Renal pelvis (tissue), 4 donors: Measurements from ENCODE around the gene MADD. TPM values are rescaled to one million over a fixed set of nuclear protein-coding genes. Genes with fewer than 3 reads are reported as not detected.

Experiments used
- DNase-seq: peaks from one replicate; pipeline ENCODE4 v3.0.0-alpha.2; 2013
- polyA plus RNA-seq, 3 donors: library from polyadenylated mRNA; unstranded; fragments of 120-200 nt; gene quantifications; one replicate each; pipeline ENCODE4 v1.2.1, GENCODE V29; 2013; ENCODE audit not compliant: insufficient read length in 3 of 3

The MADD gene
- polyA plus RNA-seq, 3 donors, result 46.6 to 57.8 (median 54.0) TPM

DNA sequence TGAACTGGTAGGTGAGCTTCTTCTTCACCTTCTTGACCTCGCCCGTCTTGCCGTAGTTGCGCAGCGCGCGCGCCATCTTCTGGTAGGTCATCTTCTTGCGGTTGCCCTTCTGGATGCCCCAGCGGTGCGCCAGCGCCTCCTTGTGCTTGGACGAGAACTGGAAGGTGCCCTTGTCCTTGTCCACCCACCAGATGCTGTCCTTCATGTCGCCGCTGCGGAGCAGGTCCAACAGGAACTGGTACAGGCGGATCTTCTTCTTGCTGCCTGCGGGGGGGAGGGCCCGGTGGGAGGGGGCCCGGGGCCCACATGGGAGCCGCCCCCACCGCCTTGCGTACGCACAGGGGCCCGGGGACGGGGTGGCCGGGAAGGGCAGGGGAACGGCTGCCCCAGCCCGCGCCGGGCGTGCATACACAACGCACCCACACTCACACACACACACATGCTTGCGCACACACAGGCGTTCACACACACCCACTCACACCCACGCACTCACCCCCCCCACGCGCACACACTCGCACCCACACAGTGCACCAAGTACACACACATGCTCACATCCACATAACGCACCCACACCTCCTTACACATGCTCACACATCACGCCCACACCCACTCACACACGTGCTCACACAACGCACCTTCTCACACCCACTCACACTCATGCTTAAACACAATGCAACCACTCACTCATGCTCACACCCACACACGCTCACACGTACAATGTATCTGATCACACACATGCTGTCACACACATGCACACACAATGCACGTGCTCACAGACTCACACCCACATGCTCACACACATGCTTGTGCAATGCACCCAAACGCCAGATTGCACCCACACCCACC is 85.6 kb downstream of the MADD start:
- peak; percentile 90 for DNase-seq

DNA sequence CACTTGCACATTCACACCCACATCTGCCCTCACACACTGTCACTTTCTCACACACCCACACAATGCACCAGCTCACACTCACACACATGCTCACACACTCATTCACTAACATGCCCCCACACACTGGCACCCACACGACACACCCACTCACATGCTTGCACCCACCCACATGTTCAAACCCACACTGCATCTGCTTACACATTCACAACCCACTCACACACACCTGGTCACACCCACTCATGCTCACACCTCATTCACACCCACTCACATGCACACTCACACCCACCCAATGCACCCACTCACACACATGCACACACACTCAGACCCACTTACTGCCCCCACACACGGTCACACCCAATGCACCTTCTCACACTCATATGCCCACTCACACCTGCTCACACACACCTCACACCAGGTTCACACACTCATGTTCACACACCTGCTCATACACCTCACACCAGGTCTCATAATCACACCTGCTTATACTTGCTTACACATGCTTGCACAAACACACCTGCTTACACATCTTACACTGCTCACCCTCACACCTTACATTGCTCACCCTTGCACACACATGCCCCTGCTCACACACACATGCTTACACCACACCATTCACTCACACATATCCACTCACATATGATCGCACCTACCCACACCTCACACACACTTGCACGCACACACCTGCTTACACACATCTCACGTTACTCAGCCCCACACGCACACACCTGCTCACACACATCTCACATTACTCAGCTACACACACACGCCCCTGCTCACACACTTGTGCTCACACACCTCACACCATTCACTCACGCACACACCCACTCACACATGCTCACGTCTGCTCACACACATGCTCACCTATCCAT is 86.4 kb downstream of the MADD start:
- no peak for DNase-seq

DNA sequence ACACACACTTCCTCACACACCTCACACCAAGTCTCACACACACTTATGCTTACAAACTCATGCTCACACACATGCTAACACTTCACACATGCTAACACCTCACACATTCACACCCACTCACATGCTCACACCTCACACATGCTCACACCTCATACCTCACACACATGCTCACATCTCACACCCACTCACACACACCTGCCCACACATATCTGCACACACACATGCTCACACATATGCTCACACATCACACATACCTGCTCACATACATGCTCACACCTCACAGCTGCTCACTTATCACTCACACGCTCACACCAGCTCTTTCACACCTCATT is 87.0 kb downstream of the MADD start:
- no peak for DNase-seq

DNA sequence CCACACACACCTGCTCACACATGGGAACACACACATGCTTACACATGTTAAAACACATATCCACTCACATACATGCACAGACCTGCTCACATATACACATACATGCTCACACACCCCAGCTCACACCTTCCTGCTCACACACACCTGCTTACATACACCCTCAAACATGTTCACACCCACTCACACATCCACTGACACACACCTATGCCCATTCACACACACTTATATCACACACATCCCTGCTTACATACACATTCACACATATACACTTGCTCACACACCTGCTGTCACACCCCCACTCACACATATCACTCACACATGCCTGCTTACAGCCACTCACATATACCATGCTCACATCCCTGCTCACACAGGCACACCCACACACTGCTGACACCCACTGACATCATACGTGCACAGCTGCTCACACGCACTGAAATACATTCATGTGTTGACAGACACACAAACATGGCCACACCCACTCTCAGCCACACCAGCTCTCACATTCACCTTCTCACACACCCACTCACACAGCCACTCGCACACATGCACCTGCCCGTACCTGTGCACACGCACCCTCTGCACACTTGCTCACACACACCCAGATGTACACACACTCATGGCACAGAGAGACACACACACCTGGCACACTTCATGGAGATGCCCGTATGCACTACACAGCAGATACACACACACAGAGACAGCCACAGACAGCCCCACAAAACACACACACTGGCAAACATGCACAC is 88.2 kb downstream of the MADD start:
- no peak for DNase-seq

DNA sequence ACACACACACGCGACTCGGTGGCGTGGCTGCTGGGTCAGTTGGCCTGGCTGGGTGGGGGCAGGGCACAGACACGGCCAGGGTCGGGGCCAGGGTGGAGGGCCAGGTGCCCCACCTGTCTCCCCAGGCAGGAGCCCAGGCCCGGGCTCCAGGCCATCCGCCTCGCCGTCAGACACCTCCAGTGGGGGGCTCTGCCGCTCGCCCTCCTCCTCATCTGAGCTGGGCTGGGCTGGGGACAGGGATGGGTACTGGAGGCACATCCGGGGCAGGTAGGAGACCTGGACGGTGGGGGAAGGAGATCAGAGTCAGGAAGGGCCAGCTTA is 88.8 kb downstream of the MADD start:
- DNase-seq, result no peak

DNA sequence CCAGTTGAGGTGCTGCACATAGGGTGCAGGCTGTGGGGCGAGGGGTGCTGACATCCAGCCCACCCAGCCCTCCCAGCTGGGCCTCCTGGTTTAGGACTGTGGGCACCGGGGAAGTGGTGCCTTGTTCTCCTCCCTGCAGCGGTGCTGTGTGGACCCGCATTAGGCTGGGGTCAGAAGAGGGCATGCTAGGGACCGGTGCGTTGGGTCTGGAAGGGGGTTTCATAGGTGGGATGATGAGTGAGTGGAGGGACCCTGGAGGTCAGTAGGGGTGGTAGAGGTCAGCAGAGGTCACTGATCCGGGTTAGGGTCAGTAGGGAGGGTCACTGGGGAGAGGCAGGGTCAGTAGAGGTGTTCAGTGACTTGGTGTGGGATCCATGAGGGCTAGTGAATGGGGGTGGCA is 89.2 kb downstream of the MADD start:
- DNase-seq, result no peak

DNA sequence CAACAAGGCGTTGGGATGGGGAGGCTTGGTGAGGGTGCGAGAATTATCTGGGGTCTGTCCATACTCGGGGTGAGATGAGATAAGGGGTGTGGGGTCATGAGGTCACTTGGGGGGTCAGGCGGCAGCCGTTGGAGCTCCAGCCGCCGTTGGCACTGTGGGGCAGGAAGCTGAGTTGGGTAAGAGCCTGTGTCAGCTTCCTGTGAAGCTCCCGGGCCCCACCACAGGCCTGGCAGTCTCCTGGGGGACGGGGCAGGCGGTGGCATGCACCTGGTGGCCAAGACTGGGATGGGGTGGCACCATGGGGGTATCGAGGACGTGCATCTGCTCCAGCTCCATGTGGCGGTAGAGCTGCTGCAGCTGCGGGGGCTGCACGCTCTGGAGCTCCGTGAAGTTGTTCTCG is 89.7 kb downstream of the MADD start:
- DNase-seq, result no peak

DNA sequence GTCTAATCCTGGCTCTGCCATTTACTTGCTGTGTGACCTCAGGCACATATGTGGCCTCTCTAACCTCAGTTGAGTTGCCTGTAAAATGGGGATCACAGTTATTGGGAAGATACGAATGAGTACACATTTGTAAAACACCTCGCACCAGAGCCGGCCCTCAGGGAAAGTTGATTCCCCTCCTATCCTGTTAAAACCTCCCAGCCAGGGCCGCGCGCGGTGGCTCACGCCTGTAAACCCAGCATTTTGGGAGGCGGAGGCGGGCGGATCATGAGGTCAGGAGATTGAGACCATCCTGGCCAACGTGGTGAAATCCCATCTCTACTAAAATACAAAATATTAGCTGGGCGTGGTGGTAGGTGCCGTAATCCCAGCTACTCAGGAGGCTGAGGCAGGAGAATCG is 90.4 kb downstream of the MADD start:
- no peak for DNase-seq

DNA sequence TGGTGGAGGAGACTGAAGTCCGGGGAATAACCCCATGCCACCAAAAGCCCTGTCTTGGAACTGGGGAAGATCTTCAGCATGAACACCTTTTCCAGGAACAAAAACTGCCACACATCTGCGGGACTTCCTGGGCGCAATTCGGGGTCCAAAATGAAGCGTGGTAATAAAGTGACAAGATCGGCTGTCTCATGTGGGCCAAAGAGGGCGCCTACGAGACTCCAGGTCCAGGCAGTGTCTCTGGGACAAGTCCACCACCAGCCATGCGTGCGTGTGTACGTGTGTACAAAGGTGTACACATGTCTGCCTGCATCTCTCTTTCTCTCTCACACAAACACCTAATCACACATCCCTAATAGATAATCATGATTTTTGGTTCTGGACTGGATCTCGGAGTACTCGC is 91.5 kb downstream of the MADD start:
- no peak for DNase-seq

DNA sequence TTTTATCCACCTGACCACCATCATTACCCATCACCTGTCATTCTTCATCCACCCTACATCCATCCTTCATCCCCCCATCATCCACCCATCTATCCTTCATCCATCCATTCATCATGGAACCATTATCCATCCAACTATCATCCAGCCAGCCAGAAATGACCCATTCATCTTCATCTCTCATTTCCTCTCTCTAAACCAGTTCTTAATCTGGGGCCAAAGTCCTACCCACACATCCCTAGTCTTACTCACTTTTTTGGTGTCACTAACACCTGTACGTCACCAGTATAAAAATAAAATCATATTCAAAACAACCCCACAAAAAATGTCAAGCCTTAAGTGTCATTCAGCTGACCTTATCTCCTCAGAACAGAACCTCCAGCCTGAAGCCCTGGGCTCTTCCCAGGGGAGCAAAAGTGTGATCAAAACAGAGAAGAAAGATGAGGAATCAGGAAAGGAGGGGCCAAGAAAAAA is 96.1 kb downstream of the MADD start:
- DNase-seq, result no peak

DNA sequence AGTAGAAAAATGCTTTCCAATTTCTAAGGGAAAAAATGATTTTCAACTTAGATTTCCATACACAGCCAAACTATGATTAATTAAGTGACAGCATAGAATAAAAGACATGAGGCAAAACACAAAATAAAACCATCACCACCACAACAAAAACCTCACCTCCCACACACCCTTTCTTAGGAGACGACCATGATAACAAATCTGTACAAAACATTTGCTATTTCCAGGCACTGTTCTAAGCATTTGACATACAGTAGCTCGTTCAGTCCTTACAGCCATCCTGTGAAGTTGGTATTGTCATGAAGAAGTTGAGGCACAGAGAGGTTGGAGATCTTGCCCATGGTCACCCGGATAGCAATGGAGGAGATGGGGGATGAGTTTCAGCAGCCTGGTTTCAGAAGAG is 99.7 kb downstream of the MADD start:
- no peak for DNase-seq

DNA sequence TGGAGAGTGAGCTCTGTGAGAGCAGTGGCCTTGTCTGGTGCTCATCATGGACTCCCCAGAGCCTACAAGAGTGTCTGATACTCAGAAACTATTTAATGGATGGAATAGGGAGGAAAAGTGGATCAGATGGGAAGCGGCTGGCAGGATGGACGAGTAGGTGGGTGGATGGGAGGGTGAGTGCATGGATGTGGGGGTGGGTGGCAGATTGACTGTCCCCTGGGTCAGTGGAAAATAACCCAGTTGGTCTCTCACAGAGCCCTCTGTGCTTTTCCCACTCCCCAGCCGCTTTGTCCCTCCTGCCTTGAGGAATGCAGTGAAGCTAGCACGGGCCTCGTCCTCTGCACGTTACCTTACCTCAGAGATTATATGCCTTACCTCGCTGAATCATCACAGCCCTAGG is 102.5 kb downstream of the MADD start:
- DNase-seq, result no peak

DNA sequence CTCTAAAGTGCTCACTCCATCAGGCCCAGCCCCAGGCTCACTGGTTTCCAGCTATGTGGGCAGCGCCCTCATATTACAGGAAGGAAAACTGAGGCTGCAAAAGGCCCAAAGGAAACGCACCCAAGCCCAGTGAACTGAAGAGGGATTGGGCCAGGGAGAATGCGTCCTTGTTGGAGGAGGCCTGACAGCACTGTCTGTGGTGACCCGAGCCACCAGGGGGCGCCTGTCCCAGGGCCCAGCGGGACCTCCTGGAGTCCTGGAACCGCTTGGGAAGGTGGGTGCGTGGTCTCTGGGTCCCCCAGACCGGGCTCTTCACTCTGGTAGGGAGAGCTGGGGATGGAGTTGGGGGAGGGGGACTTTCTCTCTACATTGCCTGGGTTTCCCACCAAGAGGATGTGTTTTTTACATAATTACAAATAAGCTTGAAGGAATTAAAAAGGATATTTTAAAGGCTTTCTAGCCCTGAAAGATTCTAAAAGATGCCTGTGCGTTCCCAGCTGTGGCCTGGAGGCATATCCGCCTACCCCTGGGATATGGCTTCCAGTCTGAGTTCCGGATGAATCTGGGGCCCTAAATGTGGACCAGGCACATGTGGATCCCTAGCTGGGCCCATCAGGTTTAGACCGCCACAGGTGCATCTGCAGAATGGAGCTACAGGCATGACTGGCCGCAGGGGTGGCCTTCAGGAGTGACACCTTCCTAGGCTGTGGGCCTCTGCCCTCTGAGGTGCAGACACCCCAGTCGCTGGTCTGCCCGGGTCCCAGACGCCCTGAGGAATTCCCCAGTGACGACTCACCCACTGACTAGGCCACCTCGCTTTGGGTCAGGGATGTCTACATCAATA is 104.2 kb downstream of the MADD start:
- DNase-seq, result peak; percentile 55

DNA sequence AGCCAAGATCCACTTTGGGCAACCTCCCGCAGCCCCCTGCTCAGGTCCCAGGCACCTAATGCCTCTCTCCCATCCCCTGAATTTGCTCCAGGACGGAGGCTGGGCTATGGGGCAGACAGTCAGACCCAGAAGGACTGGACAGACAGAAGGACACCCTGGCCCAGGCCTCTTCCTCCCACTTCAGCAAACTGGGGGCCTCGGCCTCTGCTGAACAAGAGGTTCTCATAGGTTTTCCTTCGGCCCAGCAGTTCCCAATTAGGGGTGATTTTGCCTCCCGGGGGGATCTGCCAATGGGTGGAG is 104.7 kb downstream of the MADD start:
- no peak for DNase-seq

DNA sequence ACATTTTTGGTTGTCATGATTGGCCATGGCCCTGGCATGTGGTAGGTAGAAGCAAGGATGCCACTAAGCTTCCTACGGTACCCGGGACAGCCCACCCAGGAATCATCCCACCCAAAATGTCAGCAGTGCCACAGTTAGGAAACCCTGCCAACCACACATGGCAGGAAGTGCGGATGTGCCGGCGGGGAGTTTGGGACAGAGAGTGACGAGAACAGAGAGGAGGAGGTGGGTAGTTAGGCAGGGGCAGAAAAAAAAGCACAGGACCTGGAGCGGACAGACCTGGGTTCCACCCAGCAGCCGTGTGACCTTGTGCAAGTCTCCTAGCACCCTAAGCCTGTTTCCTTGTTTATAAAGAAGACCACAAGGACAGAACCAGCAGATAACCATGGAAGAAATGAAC is 105.1 kb downstream of the MADD start:
- DNase-seq, result no peak

DNA sequence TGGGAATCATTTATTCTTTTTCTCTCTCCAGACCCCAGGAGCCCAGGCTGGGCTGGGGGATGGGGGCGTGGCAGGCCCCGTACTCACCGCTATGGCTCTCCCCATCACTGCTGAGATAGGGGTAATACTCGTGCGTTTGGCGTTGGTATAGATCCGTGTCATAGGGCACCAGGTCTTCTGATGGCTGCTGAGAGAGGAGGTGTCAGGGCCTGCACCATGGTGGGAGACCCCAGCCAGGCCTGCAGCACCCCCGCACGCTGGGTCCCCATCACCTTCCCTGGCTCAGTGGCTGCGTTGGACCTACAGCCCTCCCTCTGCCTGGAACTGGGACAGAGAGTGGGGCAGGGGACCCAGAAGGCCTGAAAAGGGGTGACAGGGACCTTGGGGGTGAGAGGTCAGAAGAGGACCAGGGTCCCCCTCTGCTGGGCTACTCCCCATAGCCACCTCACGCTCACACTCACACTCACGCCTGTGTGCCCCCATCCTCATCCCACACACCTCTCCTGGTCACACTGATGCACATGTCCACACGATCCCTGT is 105.7 kb downstream of the MADD start:
- no peak for DNase-seq

DNA sequence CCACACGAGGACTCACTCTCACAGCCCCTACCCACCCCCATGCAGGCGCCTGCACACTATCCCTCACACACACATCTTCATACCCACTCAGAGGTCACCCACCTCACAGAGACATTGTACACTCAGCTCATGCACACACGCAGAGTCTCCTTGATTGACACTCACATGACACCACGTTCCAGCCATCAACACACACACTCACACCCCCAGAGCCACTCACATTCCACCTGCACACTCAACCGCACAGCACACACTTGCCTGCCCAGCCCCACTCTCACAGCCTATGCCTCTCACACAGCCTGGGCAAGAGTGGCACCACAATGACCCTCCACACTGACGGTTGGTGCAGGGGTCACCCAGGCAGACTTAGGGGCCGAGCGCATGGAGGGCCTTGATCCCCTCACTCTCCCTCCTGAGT is 106.2 kb downstream of the MADD start:
- peak; percentile 62 for DNase-seq

DNA sequence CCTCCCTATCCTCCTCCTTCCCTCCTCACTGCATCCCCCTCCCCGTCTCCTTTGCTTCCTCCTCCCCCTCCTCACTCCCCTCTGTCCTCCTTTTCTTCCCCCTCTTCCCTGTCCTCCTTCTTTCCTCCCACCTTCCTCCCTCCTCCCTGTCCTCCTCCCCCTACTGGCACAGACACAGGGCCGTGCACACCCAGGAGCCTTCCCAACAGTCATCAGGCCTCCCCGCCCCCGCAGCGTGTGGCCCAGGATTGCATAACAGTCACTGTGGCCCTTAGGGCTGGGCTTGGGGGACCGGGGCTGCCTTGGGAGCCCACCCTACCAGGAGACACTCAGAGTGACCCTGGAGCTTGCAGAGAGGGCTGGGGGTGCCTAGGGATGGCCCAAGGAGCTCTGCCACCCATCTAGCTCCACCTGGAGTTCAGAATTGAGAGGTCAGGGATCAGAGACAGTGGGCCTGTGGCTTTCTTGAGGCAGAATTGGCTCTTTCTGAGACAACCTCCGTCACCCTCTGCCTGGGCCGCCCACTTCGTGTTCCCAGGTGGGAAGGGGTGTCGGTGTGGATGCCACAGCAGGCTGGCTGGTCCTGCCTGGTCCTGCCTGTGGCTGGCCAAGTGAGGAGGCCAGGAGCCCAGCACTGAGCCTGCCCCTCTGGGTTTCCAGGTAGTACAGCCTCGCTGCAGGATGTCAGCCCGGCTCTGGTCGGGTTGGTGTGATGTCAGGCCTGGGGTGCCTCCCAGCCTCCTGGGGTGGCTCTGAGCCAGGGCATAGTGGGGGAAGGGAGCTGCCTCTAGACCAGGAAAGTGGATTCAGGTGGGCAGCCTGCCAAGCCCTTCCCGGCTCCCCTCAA is 106.8 kb downstream of the MADD start:
- no peak for DNase-seq

DNA sequence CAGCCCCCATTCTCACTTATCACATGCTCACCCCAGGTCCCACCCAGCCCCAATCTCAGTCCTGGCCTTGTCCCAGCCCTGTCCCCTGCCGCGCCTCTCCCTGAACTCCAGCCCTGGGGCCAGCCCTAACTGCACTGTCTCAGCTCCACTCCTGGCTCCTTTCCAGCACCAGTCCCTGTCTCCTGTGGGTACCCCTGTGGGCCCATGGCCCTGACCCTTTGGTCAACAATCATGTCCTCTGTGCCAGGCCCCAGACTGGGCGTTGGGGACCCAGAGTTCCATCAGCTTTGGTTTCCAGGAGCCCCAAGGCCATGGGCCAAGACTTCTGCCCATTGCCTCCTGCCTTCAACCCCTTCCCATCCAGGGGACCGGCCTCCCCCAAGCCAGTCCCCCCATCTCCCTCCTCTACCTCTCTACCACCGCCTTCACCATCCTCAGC is 107.7 kb downstream of the MADD start:
- no peak for DNase-seq

DNA sequence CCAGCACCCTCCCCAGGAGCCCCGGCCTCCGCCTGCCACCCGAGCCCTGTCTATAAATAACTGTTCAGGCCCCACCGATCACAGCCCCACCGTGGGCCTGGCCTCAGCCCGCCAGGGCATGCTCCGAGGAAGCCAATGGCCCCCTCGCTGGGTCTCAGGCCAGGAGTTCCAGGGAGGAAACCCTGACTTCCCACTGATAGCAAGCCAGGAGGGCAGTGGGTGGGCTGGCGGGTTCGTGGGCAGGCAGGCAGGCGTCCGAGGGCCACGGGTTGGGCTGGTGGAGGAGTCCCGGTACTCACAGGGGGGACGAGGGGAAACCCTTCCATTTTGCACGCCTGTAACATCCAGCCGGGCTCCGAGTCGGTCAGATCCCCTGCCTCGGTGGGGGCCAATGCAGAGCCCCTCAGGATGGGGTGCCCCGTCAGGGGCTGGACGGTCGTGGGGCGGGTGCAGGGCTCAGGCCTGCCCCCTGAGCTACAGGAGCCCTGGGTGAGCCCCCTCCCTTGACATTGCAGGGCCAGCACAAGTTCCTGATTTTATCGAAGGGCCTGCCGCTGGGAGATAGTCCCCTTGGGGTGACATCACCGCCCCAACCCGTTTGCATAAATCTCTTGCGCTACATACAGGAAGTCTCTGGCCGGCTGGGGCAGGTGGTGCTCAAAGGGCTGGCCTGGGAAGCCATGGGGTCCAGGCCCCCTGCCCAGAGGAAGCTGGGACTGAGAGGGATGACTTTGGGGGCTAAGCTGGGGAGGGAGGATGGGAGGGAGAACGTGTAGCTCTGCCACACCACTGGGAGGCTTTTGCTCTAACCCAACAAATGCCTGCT is 108.3 kb downstream of the MADD start, which contains the start of gene SPI1:
TSS of gene SPI1 (minus strand) at position 538 of the 826 bp plus-strand sequence. CDS start at position 344, 194 bp downstream.
- no peak for DNase-seq
